ENCODE measurements around the gene OR4D9.

DNA sequence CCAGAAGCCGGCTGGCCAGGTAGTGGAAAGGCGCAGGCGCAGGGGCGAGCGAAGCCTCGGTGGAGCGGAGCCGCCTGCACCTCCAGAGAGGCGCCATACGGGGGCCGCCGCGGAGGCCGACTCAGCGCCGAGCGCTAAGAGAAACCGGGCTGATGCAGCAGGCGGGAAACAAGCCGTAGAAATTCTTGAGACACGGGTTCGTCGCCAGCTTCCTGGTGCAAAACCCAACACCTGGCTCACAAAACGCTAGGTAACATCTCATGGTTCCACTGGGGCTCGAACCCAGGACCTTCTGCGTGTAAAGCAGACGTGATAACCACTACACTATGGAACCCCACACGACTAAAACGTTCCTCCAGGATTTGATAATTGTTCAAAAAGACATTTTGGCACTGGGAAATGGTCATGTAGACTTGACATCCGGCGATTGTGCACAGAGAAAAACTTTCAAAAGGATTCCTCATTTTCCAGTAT is 39.1 kb downstream of the OR4D9 start:
- TF ChIP-seq POLR2A (IDR thresholded peaks at IDR 0.05), result no peak
- TF ChIP-seq, protein P1, sequence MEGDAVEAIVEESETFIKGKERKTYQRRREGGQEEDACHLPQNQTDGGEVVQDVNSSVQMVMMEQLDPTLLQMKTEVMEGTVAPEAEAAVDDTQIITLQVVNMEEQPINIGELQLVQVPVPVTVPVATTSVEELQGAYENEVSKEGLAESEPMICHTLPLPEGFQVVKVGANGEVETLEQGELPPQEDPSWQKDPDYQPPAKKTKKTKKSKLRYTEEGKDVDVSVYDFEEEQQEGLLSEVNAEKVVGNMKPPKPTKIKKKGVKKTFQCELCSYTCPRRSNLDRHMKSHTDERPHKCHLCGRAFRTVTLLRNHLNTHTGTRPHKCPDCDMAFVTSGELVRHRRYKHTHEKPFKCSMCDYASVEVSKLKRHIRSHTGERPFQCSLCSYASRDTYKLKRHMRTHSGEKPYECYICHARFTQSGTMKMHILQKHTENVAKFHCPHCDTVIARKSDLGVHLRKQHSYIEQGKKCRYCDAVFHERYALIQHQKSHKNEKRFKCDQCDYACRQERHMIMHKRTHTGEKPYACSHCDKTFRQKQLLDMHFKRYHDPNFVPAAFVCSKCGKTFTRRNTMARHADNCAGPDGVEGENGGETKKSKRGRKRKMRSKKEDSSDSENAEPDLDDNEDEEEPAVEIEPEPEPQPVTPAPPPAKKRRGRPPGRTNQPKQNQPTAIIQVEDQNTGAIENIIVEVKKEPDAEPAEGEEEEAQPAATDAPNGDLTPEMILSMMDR (IDR thresholded peaks at IDR 0.05), result peak; percentile 46 to 76 (median 54)
